HepG2 (cell line): Measurements from ENCODE around the gene NFXL1. TPM values are rescaled to one million over a fixed set of nuclear protein-coding genes. Genes with fewer than 3 reads are reported as not detected.

Experiments
- ATAC-seq: fragments of 200-7000 bp; cut with Tn5 transposase; 3 replicates; pipeline ENCODE4 v1.9.1; 2020; ENCODE audit warnings: mild to moderate bottlenecking, moderate library complexity
- BruUV-seq: library from RNA; stranded (reverse); fragments of 400-500 nt; replicated peaks from 2 replicates; lab custom pipeline; 2021; lab: Mats Ljungman, UMichigan
- CTCF ChIA-PET: fragments of 300-600 bp; formaldehyde crosslinking; extraction: SDS; loops from one replicate; lab custom pipeline; 2021; ENCODE audit warnings: low total read pairs, inconsistent platforms, low intra/inter-chr PET ratio; lab: Yijun Ruan, JAX
- POLR2A ChIA-PET: fragments of 350-600 bp; sonication (Branson Sonifier 250); formaldehyde crosslinking; loops from one replicate; lab custom pipeline; 2020; ENCODE audit warnings: antibody characterized with exemption, inconsistent platforms; lab: Yijun Ruan, JAX
- DNase-seq: peaks from one replicate; pipeline ENCODE4 v3.0.0-alpha.2; 2015; ENCODE audit warnings: low spot score
- FAIRE-seq: peaks from 3 replicates; lab custom pipeline; 2011; peaks lifted over from hg19 to GRCh38; lab: Jason Lieb, UNC
- H2AFZ ChIP-seq: one replicate; pipeline ENCODE4 v1.6.1; 2011; ENCODE audit warnings: low read length, inconsistent platforms
- H3K27ac ChIP-seq: fragments of 300-600 bp; 3 replicates; pipeline ENCODE4 v1.8.0; 2011; ENCODE audit warnings: mixed run types, mild to moderate bottlenecking, mixed read lengths, low read length, inconsistent platforms; ENCODE audit not compliant: insufficient read depth; ENCODE audit errors: extremely low read length
- H3K27me3 ChIP-seq, 2 experiments: fragments of 200-600 bp in 1 of 2; 2 replicates in 1 of 2; 3 replicates in 1 of 2; pipeline versions ENCODE4 v1.6.0 to v1.8.0; 2011; ENCODE audit warnings: low read length in 2 of 2, mild to moderate bottlenecking in 2 of 2, moderate library complexity in 2 of 2, inconsistent platforms in 1 of 2; ENCODE audit not compliant: insufficient read depth in 2 of 2, control insufficient read depth in 1 of 2
- H3K36me3 ChIP-seq, 2 experiments: fragments of 200-600 bp in 1 of 2; replicated peaks in 1 of 2; 2 replicates in 1 of 2; 3 replicates in 1 of 2; pipeline versions ENCODE4 v1.5.1 to v1.8.0; 2011; ENCODE audit warnings: low read length in 2 of 2, inconsistent platforms in 1 of 2; ENCODE audit not compliant: insufficient read depth in 2 of 2, control insufficient read depth in 1 of 2
- H3K4me1 ChIP-seq: 2 replicates; pipeline ENCODE4 v1.5.1; 2012; ENCODE audit warnings: low read length, inconsistent platforms; ENCODE audit not compliant: insufficient read depth
- H3K4me2 ChIP-seq: 2 replicates; pipeline ENCODE4 v1.6.0; 2011; ENCODE audit warnings: low read depth, low read length, inconsistent platforms
- H3K4me3 ChIP-seq, 3 experiments: fragments of 200-600 bp in 1 of 3; sonication (generic), shearing (Covaris generic) in 1 of 3; replicated peaks in 1 of 3; 2 replicates each; pipeline ENCODE4 v1.5.1; 2011 to 2016; ENCODE audit warnings: low read length in 3 of 3, inconsistent platforms in 2 of 3, low read depth in 2 of 3, mild to moderate bottlenecking in 2 of 3, control low read depth in 1 of 3, mixed read lengths in 1 of 3; ENCODE audit not compliant: insufficient read depth in 1 of 3
- H3K79me2 ChIP-seq: one replicate; pipeline ENCODE4 v1.6.1; 2011; ENCODE audit warnings: low read length, inconsistent platforms; ENCODE audit not compliant: insufficient read depth
- H3K9ac ChIP-seq: 2 replicates; pipeline ENCODE4 v1.6.0; 2011; ENCODE audit warnings: mild to moderate bottlenecking, low read depth, low read length, inconsistent platforms; ENCODE audit not compliant: insufficient read depth
- H3K9me3 ChIP-seq: 2 replicates; pipeline ENCODE4 v1.5.1; 2012; ENCODE audit warnings: mild to moderate bottlenecking, low read length
- H4K20me1 ChIP-seq: 2 replicates; pipeline ENCODE4 v1.6.0; 2011; ENCODE audit warnings: inconsistent platforms, mild to moderate bottlenecking, low read length, moderate library complexity; ENCODE audit not compliant: insufficient read depth
- BCL3 ChIP-seq: sonication (generic); formaldehyde crosslinking; IDR thresholded peaks from 2 replicates; pipeline ENCODE4 v1.5.1; 2020; ENCODE audit warnings: mild to moderate bottlenecking, missing genetic modification reagents, moderate library complexity
- CC2D1A ChIP-seq: sonication (generic); formaldehyde crosslinking; IDR thresholded peaks from 2 replicates; pipeline ENCODE4 v1.8.1; 2023; ENCODE audit warnings: mild to moderate bottlenecking, missing genetic modification reagents
- DNMT3B ChIP-seq: conservative IDR thresholded peaks from 2 replicates; pipeline ENCODE4 v1.6.1; 2016; ENCODE audit warnings: missing biosample characterization, control low read depth
- DPF2 ChIP-seq: sonication (generic); formaldehyde crosslinking; IDR thresholded peaks from 2 replicates; pipeline ENCODE4 v1.4.0; 2020; ENCODE audit warnings: mild to moderate bottlenecking, low read depth, missing genetic modification reagents, borderline replicate concordance
- HMG20A ChIP-seq: IDR thresholded peaks from 2 replicates; pipeline ENCODE4 v1.6.1; 2016; ENCODE audit warnings: borderline replicate concordance
- KLF6 ChIP-seq: IDR thresholded peaks from 2 replicates; pipeline ENCODE4 v1.8.0; 2016; ENCODE audit warnings: missing biosample characterization, missing genetic modification reagents
- KLF9 ChIP-seq: IDR thresholded peaks from 2 replicates; pipeline ENCODE4 v1.6.1; 2016; ENCODE audit warnings: low read depth
- KMT2B ChIP-seq: IDR thresholded peaks from 2 replicates; pipeline ENCODE4 v1.6.1; 2016; ENCODE audit warnings: missing genetic modification reagents, missing compliant biosample characterization
- LCORL ChIP-seq, 2 experiments: fragments of 450-650 bp in 1 of 2; sonication (generic) in 1 of 2; formaldehyde crosslinking in 1 of 2; IDR thresholded peaks; 2 replicates each; pipeline versions ENCODE4 v1.5.0 to v1.6.1; 2017 to 2020; ENCODE audit warnings: antibody characterized with exemption in 1 of 2, missing genetic modification reagents in 1 of 2
- MEIS1 ChIP-seq: sonication (generic); formaldehyde crosslinking; IDR thresholded peaks from 2 replicates; pipeline ENCODE4 v1.9.0; 2021; ENCODE audit warnings: mild to moderate bottlenecking, missing genetic modification reagents, moderate library complexity, borderline replicate concordance
- MTF2 ChIP-seq: sonication (generic); formaldehyde crosslinking; IDR thresholded peaks from 2 replicates; pipeline ENCODE4 v1.5.0; 2020; ENCODE audit warnings: missing genetic modification reagents, borderline replicate concordance
- NFKB2 ChIP-seq: sonication (generic); formaldehyde crosslinking; IDR thresholded peaks from 2 replicates; pipeline ENCODE4 v1.4.0; 2020; ENCODE audit warnings: missing genetic modification reagents, borderline replicate concordance
- NPAS2 ChIP-seq: sonication (generic); formaldehyde crosslinking; IDR thresholded peaks from 2 replicates; pipeline ENCODE4 v1.8.0; 2022; ENCODE audit warnings: mild to moderate bottlenecking, missing genetic modification reagents, borderline replicate concordance
- PPARG ChIP-seq: conservative IDR thresholded peaks from 2 replicates; pipeline ENCODE4 v1.6.1; 2016; ENCODE audit warnings: missing biosample characterization, missing genetic modification reagents
- RBFOX2 ChIP-seq: fragments of 200-400 bp; formaldehyde crosslinking; IDR thresholded peaks from 2 replicates; pipeline ENCODE4 v1.6.1; 2017; ENCODE audit warnings: low read depth, mild to moderate bottlenecking, low read length
- SIN3A ChIP-seq: IDR thresholded peaks from 2 replicates; pipeline ENCODE4 v1.6.1; 2011; ENCODE audit warnings: low read depth, mild to moderate bottlenecking, control low read depth, low read length, borderline replicate concordance
- SRSF1 ChIP-seq: fragments of 200-400 bp; formaldehyde crosslinking; optimal IDR thresholded peaks from 2 replicates; pipeline ENCODE3; 2017; ENCODE audit warnings: mild to moderate bottlenecking, low read depth, low read length, moderate library complexity
- TSC22D2 ChIP-seq: sonication (generic); formaldehyde crosslinking; IDR thresholded peaks from 2 replicates; pipeline ENCODE4 v1.5.1; 2020; ENCODE audit warnings: missing genetic modification reagents, mild to moderate bottlenecking, borderline replicate concordance
- ZNF503 ChIP-seq: sonication (generic); formaldehyde crosslinking; IDR thresholded peaks from 2 replicates; pipeline ENCODE4 v1.4.0; 2020; ENCODE audit warnings: missing genetic modification reagents
- ZNF556 ChIP-seq: sonication (generic); formaldehyde crosslinking; IDR thresholded peaks from 2 replicates; pipeline ENCODE4 v1.4.0; 2020; ENCODE audit warnings: mild to moderate bottlenecking, missing genetic modification reagents, borderline replicate concordance
- ZNF562 ChIP-seq: sonication (generic); formaldehyde crosslinking; IDR thresholded peaks from 2 replicates; pipeline ENCODE4 v1.8.0; 2022; ENCODE audit warnings: missing genetic modification reagents, borderline replicate concordance
- ZNF703 ChIP-seq: sonication (generic); formaldehyde crosslinking; IDR thresholded peaks from 2 replicates; pipeline ENCODE4 v1.5.1; 2020; ENCODE audit warnings: missing genetic modification reagents, mild to moderate bottlenecking, moderate library complexity, borderline replicate concordance
- WGBS: methylation state at CpG from one replicate; pipeline ENCODE4 v1.1.6; 2017; ENCODE audit warnings: low lambda C conversion rate; 5-methylcytosine and 5-hydroxymethylcytosine counted together
- in situ Hi-C: cut with HindIII; loops from 2 replicates; pipeline ENCODE4 v1.10.0; 2017; ENCODE audit warnings: low pct_unique_long_range_greater_than_20kb; ENCODE audit not compliant: extremely low pct_ligation_motif_present
- intact Hi-C: fragments of 100-400 bp; cut with micrococcal nuclease; formaldehyde crosslinking; loops from one replicate; pipeline ENCODE4 v1.10.0; 2022; ENCODE audit not compliant: unreplicated experiment
- polyA plus RNA-seq, 8 experiments: library from polyadenylated mRNA; depleted of rRNA in 3 of 8; stranded (reverse) in 7 of 8; unstranded in 1 of 8; fragments of >200 nt; fragmentation: Illumina TruSeq in 4 of 8; extraction: Trizol in 4 of 8; gene quantifications; 2 replicates each; pipeline versions ENCODE4 v1.2.1 to v1.2.3, GENCODE V29; 2011 to 2016; ENCODE audit warnings: low read depth in 4 of 8, missing spikeins in 1 of 8, mixed read lengths in 1 of 8; ENCODE audit not compliant: insufficient read depth in 1 of 8
- total RNA-seq, 5 experiments: library from RNA; depleted of rRNA; stranded (reverse); fragments of >200 nt; fragmentation: Illumina TruSeq; extraction: Trizol; gene quantifications; 2 replicates each; pipeline ENCODE4 v1.2.3, GENCODE V29; 2016; ENCODE audit warnings: low read depth in 1 of 5

The NFXL1 gene
- total and polyA plus RNA-seq, 2 of the 13 experiments (the other 11 are each of a cell fraction or from before 2014, with no cell fraction given), result 12.0 to 18.6 TPM

GRCh38 chr4:47836641-47837093, 77.7 kb downstream of the NFXL1 start:
- Histone ChIP-seq H3K36me3 (no peaks in the 10 kb centered on the region), H3K27ac (no peak overlapping the region), H3K4me3 (peak overlapping the region; percentile 58 to 76 (median 65)), H3K79me2 (no peaks in the 10 kb centered on the region), H3K9ac (peak overlapping the region; percentile 60), H2AFZ (no peak overlapping the region), H3K9me3 (peaks cover 6% of the 10 kb centered on the region; the same call in 1 of the 2 replicates), H4K20me1 (no peaks in the 10 kb centered on the region; the same call in 1 of the 2 replicates), H3K4me1 (peaks cover 22% of the 10 kb centered on the region), H3K27me3 (no peaks in the 10 kb centered on the region), H3K4me2 (peak overlapping the region; percentile 94)
- 0% methylated on average over 4 of the region's 27 CpGs for WGBS
- intact Hi-C loops, result loop anchor here (1.0 to 5.0 kb wide), 5 partner anchors 49 to 150 kb away; partner anchors contain the start of gene NFXL1
- no TSS peak for BruUV-seq
- CTCF ChIA-PET, result interaction anchor here (1.2 to 4.3 kb wide), 3 partner anchors 97 to 150 kb away, joined by 3 to 39 read pairs (median 20); no protein-coding TSS in a partner anchor
- in situ Hi-C loops, result loop anchor here (5.0 kb wide), 1 partner anchor 134 kb away; no protein-coding TSS in a partner anchor
- peak; percentile 47 for FAIRE-seq
- peak; percentile 95 for ATAC-seq
- DNase-seq, result peak; percentile 76
- POLR2A ChIA-PET, result interaction anchor here (0.6 to 1.9 kb wide), 4 partner anchors 40 to 132 kb away, joined by 4 to 12 read pairs (median 4); partner anchors contain the start of gene NFXL1
- TF ChIP-seq CC2D1A (CRISPR knock-in tag) (no peak), NFKB2 (CRISPR knock-in tag) (peak; percentile 20; the same call in 1 of the 2 replicates), ZNF503 (CRISPR knock-in tag) (peak; percentile 39; the same call in 1 of the 2 replicates), ZNF556 (CRISPR knock-in tag) (no peak), LCORL (IDR thresholded peaks at IDR 0.05) (no peak), LCORL (CRISPR knock-in tag; IDR thresholded peaks at IDR 0.05) (no peak), PPARG (no peak), DPF2 (no peak), HMG20A (no peak), DNMT3B (CRISPR knock-in tag) (no peak), TSC22D2 (CRISPR knock-in tag) (no peak), KLF9 (CRISPR knock-in tag) (no peak), BCL3 (CRISPR knock-in tag) (no peak), MEIS1 (CRISPR knock-in tag) (no peak), RBFOX2 (0 out of 2 replicates have a peak, but pooled peaks have one; percentile 6), SIN3A (no peak), MTF2 (CRISPR knock-in tag) (peak; percentile 26; the same call in 1 of the 2 replicates), ZNF703 (CRISPR knock-in tag) (no peak), KMT2B (CRISPR knock-in tag) (no peak), KLF6 (no peak), SRSF1 (no peak), ZNF562 (no peak), NPAS2 (CRISPR knock-in tag) (no peak)
